GM12875 (cell line): Measurements from ENCODE around the gene PLAAT2.
"Not testable (repeated sequence)": the region's sequence is repeated elsewhere in the genome, so short reads cannot be mapped to it uniquely, and the experiment has no call there.

Experiments used
- H3K4me3 ChIP-seq: one replicate; pipeline ENCODE4 v1.5.1; 2011; ENCODE audit warnings: low read depth, low read length, control low read depth
- CTCF ChIP-seq: IDR thresholded peaks from 2 replicates; pipeline ENCODE4 v1.5.1; 2011; ENCODE audit warnings: low read depth, mild to moderate bottlenecking, control low read depth, inconsistent platforms, low read length, moderate library complexity, borderline replicate concordance; ENCODE audit not compliant: insufficient read depth

The PLAAT2 gene

GRCh38 chr11:63608353-63609345 is 45.5 kb upstream of the PLAAT2 start:
- no peak overlapping the region for H3K4me3 ChIP-seq
- TF ChIP-seq CTCF: no peak

GRCh38 chr11:63603180-63603518 is 40.0 kb upstream of the PLAAT2 start:
- no peak for TF ChIP-seq CTCF
- no peak overlapping the region for H3K4me3 ChIP-seq

GRCh38 chr11:63602290-63603179 is 39.4 kb upstream of the PLAAT2 start:
- H3K4me3 ChIP-seq: not testable (repeated sequence)

GRCh38 chr11:63599211-63600122 is 36.3 kb upstream of the PLAAT2 start:
- TF ChIP-seq CTCF: no peak
- no peak overlapping the region for H3K4me3 ChIP-seq

GRCh38 chr11:63598556-63598955 is 35.4 kb upstream of the PLAAT2 start:
- H3K4me3 ChIP-seq: no peak overlapping the region
- no peak for TF ChIP-seq CTCF

- no peak for TF ChIP-seq CTCF
- no peak overlapping the region for H3K4me3 ChIP-seq
Measured at GRCh38 chr11:63595296-63595695, 32.1 kb upstream of the PLAAT2 start.

GRCh38 chr11:63592975-63593395 is 29.8 kb upstream of the PLAAT2 start:
- peak; percentile 72 for TF ChIP-seq CTCF
- H3K4me3 ChIP-seq: no peak overlapping the region
